ENCODE measurements around the gene OR4D10. TPM values are rescaled to one million over a fixed set of nuclear protein-coding genes. Genes with fewer than 3 reads are reported as not detected.
"Not testable (repeated sequence)": the region's sequence is repeated elsewhere in the genome, so short reads cannot be mapped to it uniquely, and the experiment has no call there.

The OR4D10 gene
- total and polyA plus RNA-seq, 9 donors: not detected

- no peak for DNase-seq
- intact Hi-C loops (cut with DNase I): no loop called here
- WGBS, 3 donors: 41 to 60% (median 44%) methylated on average over 2 of the region's 2 CpGs
- H3K27ac ChIP-seq: no peak within 1 kb of the TSS
- no peak within 1 kb of the TSS for H3K4me3 ChIP-seq
- TF ChIP-seq CTCF (IDR thresholded peaks at IDR 0.05) (no peak), EP300 (IDR thresholded peaks at IDR 0.05) (no peak), POLR2A (IDR thresholded peaks at IDR 0.05) (no peak)
- no peaks in the 10 kb centered on the region for H3K36me3 ChIP-seq
- H3K9me3 ChIP-seq: no peaks in the 10 kb centered on the region
- H3K4me1 ChIP-seq (ENCODE audit: insufficient read depth): no peaks in the 10 kb centered on the region
- no peaks in the 10 kb centered on the region for H3K27me3 ChIP-seq
Observed at GRCh38 chr11:59510941-59511589, 38.0 kb downstream of the OR4D10 start, which contains the start of gene OR4D9. Gene OR4D9, plus strand, starts transcription at chr11:59511539. Its CDS starts 3,374 bp downstream, at chr11:59514913.

- H3K36me3 ChIP-seq: no peaks in the 10 kb centered on the region
- 42 to 72% (median 55%) methylated on average over 1 of the region's 1 CpG for WGBS, 3 donors
- no peak for TF ChIP-seq POLR2A (IDR thresholded peaks at IDR 0.05)
- no peaks in the 10 kb centered on the region for H3K9me3 ChIP-seq
- DNase-seq: no peak
- no peaks in the 10 kb centered on the region for H3K27me3 ChIP-seq
- no peak overlapping the region for H3K4me3 ChIP-seq
- no peaks in the 10 kb centered on the region for H3K4me1 ChIP-seq (ENCODE audit: insufficient read depth)
- intact Hi-C loops (cut with DNase I): no loop called here
- H3K27ac ChIP-seq: no peak overlapping the region
Observed at GRCh38 chr11:59511675-59512074, 38.6 kb downstream of the OR4D10 start.

- H3K9me3 ChIP-seq; H3K4me3 ChIP-seq; H3K36me3 ChIP-seq; intact Hi-C loops (cut with DNase I); H3K27ac ChIP-seq; H3K27me3 ChIP-seq; DNase-seq; H3K4me1 ChIP-seq (ENCODE audit: insufficient read depth): not testable (repeated sequence)
- WGBS, 3 donors: 67 to 78% (median 68%) methylated on average over 2 of the region's 2 CpGs
Observed at GRCh38 chr11:59520139-59520538, 47.0 kb downstream of the OR4D10 start.

- Histone ChIP-seq H3K9me3 (no peaks in the 10 kb centered on the region), H3K4me1 (ENCODE audit: insufficient read depth) (no peaks in the 10 kb centered on the region), H3K4me3 (no peak overlapping the region), H3K27ac (no peak overlapping the region), H3K27me3 (no peaks in the 10 kb centered on the region), H3K36me3 (no peaks in the 10 kb centered on the region)
- no peak for DNase-seq
- no peak for TF ChIP-seq CTCF (IDR thresholded peaks at IDR 0.05)
- TF ChIP-seq EP300 (IDR thresholded peaks at IDR 0.05): no peak
- TF ChIP-seq POLR2A (IDR thresholded peaks at IDR 0.05): no peak
- WGBS, 3 donors: 35 to 65% (median 41%) methylated on average over 5 of the region's 5 CpGs
- intact Hi-C loops (cut with DNase I): no loop called here
Observed at GRCh38 chr11:59520741-59521140, 47.6 kb downstream of the OR4D10 start.

GRCh38 chr11:59523541-59523940, 50.4 kb downstream of the OR4D10 start:
- H3K4me3 ChIP-seq: no peak overlapping the region
- DNase-seq: no peak
- no peaks in the 10 kb centered on the region for H3K27me3 ChIP-seq
- intact Hi-C loops (cut with DNase I): no loop called here
- no peaks in the 10 kb centered on the region for H3K36me3 ChIP-seq
- H3K27ac ChIP-seq: no peak overlapping the region
- TF ChIP-seq CTCF (IDR thresholded peaks at IDR 0.05) (no peak), POLR2A (IDR thresholded peaks at IDR 0.05) (no peak), EP300 (IDR thresholded peaks at IDR 0.05) (no peak)
- H3K9me3 ChIP-seq: no peaks in the 10 kb centered on the region
- WGBS, 3 donors: 5 to 29% (median 15%) methylated on average over 1 of the region's 1 CpG
- no peaks in the 10 kb centered on the region for H3K4me1 ChIP-seq (ENCODE audit: insufficient read depth)

Measured in ovary (tissue), 9 donors.